Jurkat, Clone E6-1 (cell line): ENCODE results near the gene KCNIP3.

ENCODE experiments used
- DNase-seq: peaks from one replicate; pipeline ENCODE4 v3.0.0-alpha.2; 2011; ENCODE audit warnings: low read depth, low spot score
- H3K4me3 ChIP-seq: 2 replicates; pipeline ENCODE4 v1.5.1; 2011; ENCODE audit warnings: mild to moderate bottlenecking, low read length, control low read depth, moderate library complexity

Gene KCNIP3

DNA sequence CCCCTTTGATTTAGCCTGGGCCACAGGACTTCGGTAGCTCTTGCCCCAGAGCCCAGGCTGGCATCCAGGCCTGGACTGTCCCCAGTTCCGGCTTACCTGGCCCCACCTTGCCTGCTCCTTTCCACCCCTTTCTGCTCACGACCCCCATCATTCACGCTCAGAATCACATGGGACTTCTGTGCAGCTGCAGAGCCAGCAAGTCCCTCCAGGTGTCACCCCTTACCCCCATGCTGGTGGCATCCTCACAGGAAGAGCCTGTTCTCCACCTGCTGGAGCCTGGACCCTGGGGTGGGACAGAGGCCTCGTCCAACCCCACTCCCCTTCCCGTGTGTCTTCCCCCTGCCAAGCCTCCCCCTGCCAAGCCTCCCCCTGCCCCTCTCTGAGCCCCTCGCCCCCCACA lies 7.9 kb upstream of the KCNIP3 start:
- H3K4me3 ChIP-seq = no peak overlapping the region
- DNase-seq = no peak

DNA sequence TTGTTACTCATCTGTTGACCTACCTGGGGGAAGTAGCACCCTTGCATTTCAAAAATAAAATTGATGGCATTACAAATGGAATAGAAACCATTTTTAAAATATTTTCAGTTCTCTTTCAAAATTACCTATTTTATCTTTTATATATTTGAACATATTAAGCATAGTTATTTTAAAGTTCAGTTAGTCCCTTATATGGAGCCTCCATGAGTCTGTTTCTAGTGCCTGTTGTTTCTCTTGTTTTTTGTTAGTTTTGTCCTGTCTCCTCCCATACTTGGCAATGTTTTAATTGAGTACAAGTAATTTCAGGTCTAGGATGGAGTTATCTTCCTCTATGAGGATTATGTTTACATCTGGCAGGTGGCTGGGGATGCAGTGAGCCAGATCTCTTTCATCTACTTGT lies 5.9 kb upstream of the KCNIP3 start:
- DNase-seq = no peak
- no peak overlapping the region for H3K4me3 ChIP-seq

DNA sequence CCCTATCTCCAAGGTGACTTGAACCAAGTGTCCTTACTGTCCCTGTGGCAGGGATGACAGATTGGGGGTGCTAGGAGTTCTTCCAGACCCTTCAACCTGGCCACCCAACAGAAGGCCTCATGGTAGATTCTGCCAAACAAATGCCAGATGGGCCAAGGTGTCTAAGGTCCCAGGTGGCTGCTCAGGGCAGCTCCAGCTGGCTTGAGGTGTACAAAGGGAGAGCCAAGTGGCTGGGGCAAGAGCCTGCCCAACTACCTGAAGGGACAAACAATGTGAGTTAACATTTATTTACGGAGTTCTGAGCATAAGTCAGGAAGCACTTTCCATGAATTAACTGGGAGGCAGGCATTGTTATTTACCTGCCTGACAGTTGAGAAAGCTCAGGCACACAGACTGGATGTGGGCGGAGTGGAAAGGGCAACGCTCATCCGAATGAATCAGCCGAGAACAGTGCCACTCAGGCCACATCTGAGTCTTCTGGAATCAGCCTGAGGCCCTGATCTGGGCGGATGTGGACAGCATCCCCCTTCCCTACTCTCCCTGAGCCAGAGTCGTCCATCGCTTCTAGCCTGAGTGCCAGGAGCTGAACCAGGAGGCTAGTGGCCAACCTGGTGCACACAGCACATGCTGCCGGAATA lies 4.4 kb upstream of the KCNIP3 start:
- DNase-seq = no peak

DNA sequence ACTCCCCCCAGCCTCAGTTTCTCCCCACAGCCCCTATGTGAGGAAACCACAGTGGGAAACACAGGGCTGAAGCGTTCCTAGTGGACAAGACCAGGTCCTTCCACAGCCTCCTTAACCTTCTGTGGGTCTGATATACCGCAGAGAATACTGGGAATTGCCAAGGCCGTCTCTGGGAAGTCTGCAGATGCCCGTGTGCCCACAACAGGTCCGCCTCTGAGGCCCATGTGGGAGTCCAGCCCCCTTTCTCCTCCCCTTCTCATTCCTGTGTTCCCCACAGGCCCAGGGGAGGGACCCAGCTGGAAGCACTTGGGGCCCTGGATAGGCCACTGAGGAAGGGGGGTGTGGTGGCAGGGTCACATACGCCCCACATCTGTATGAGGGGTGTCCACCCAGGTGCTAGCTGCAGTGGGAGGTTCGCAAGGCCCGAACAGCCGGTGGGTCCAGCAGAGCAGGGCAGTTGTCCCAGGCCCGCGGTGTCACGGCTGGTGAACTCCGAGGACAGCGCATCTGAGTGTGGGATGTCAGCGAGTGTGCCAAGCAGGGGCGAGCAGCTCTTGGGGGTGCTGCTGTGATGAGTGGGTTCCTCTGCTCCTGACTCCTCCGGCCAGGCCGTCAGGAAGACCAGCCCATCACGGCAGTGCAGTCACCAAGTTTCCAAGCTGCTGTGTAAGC lies 2.4 kb upstream of the KCNIP3 start:
- H3K4me3 ChIP-seq = no peak overlapping the region
- DNase-seq = no peak

More for the DNA sequence above, 4.4 kb upstream of the KCNIP3 start:
- no peak overlapping the region for H3K4me3 ChIP-seq

DNA sequence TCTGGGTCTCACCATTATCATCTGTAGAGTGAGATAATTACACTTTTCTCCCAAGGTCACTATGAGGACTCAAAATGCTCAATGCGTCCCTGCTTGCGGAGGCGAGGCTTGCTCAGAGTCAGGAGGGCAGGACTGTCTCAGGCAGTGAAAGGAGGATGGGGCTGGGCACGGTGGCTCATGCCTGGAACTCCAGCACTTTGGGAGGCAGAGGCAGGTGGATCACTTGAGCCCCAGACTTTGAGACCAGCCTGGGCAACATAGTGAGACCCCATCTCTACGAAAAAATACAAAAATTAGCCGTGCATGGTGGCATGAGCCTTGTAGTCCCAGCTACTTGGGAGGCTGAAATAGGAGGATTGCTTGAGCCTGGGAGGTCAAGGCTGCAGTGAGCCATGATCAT lies 1.8 kb upstream of the KCNIP3 start:
- no peak for DNase-seq
- H3K4me3 ChIP-seq = no peak overlapping the region

DNA sequence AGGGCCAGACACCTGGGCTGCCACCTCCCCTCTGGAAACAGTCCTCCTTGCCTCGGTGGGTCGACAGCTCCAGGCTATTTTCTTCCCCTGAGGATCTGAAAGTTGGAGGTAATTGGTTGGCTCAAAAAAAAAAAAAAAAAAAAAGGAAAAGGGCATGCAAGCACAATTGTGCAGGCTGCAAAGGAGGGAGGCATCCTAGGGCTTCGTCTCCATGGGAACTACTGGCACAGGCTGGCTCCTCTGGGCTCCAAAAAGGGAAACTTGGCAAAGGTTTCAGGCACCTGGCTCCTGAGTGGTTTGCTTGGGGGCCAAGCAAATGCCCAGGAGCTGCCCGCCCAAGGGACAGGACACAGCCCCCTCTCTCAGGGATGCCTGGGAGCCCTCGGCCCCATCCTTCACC lies 1.1 kb upstream of the KCNIP3 start:
- DNase-seq = no peak
- H3K4me3 ChIP-seq = no peak overlapping the region

DNA sequence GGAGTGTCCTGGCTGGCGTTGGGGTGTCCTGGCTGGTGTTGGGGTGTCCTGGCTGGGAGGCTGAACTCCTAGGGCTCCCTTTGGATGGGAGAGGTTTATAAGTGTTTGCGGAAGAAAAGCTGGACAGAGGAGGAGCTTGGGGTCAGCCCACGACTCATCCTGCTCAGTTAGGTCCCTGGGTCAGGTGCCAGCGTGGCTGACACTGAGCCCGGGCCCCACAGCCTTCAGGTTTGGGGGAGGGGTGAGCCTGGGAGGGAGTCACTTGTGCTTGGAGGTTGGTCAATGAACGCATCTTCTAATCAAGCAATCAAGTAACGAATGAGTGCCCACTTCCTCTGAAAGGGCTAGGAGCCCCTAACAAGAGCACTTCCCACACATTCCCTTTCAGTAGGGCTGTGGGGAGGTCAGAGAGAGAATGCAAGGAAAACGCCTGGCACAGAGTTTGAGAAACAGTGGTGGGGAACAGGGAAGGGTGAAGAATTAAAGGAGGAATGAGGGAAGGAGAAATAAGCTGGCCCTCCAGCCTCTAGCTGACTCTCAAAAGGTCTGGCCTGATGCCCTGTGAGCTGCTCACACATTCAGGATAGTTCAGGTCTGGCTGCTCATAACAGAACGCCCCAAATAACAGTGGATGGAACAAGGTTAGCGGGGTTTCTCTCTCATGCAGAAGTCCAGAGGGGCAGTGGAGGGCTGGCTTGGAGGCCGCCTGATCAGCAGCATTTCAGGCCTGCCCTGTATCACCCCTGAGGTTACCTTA lies 670 bp downstream of the KCNIP3 start:
- H3K4me3 ChIP-seq = peak overlapping the region; percentile 53
- DNase-seq = no peak

GRCh38 chr2:95298486-95299111 lies 1.5 kb downstream of the KCNIP3 start:
- H3K4me3 ChIP-seq = no peak overlapping the region
- no peak for DNase-seq

DNA sequence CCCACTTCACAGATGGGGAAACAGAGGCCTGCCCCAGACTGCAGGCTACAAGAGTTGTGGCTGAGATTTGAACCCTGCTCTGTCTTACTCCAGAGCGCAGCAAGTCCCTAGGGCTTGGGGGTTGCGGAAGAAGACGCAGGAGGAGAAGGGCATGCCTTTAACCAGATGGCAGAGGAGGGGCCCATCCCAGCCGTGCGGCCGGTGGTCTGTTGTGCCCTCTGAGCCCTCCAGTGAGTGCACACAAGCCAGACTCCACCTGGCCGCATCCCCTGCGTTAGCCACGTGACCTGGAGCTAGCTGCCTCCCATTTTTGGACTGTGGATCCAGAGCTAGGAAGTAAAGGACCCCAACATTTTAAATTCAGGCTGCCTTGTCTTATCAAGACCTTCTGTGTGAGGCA lies 2.8 kb downstream of the KCNIP3 start:
- no peak for DNase-seq
- no peak overlapping the region for H3K4me3 ChIP-seq

GRCh38 chr2:95300450-95300849 lies 3.3 kb downstream of the KCNIP3 start:
- DNase-seq = peak; percentile 57
- H3K4me3 ChIP-seq = no peak overlapping the region

GRCh38 chr2:95301186-95301585 lies 4.0 kb downstream of the KCNIP3 start:
- no peak overlapping the region for H3K4me3 ChIP-seq
- no peak for DNase-seq

- DNase-seq = no peak
- no peak overlapping the region for H3K4me3 ChIP-seq
These were observed 4.9 kb downstream of the KCNIP3 start for GRCh38 chr2:95301876-95302641.

GRCh38 chr2:95303191-95303919 lies 6.2 kb downstream of the KCNIP3 start:
- no peak for DNase-seq
- no peak overlapping the region for H3K4me3 ChIP-seq

DNA sequence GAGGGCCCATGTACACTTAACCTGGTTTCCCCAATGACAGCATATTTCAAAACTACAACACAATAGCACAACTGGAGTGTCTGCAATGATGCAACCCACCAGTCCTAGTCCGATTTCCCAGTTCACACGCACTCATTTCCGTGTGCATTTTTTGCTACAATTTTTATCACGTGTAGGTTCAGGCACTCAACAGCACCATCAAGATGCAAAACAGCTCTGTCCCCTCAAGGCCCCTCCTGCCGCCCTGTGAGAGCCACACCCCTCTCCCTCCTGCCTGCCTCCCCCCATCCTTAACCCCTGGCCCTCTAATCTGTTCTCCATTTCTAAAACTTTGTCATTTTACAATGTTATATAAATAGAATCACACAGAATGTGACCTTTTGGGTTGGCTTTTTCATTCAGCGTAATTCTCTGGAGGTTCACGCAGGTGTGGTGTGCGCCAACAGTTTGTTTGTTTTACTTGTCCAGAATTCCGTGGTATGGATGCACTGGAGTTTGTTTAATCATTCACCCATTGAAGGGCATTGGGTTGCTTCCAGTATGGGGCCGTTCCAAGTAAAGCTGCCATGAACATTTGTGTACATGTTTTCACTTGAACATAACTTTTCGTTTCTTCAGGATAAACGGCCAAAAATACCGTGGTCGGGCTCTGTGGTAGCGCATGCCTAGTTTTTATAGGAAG lies 8.4 kb downstream of the KCNIP3 start:
- no peak for DNase-seq

DNA sequence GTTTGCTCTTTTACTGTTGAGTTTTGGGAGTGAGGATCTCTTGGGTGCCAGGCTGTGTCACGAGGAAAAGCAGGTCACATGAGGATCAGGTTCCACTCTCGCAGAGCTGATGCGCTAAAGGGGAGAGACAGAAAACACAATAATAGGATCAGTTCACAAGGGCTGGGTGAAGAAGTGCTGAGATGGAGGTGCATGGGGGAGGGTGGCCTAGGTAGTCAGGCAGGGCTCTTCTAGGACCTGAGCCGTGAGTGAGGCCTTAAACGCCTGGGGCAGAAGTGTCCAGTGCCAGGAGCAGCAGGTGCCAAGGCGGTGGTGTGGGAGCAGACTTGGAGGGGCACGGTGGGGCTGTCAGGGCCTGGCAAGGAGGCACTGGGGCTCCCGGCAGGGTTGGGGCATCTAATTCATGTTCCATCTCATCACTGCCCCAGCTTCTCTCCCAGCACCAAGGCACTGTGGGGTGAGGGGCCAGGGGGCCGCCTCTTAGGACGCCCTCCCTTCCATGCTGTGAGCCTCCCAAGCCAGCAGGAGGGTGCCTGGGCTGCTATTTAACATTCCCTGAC lies 9.3 kb downstream of the KCNIP3 start:
- no peak for DNase-seq

More for the DNA sequence above, 8.4 kb downstream of the KCNIP3 start:
- no peak overlapping the region for H3K4me3 ChIP-seq

DNA sequence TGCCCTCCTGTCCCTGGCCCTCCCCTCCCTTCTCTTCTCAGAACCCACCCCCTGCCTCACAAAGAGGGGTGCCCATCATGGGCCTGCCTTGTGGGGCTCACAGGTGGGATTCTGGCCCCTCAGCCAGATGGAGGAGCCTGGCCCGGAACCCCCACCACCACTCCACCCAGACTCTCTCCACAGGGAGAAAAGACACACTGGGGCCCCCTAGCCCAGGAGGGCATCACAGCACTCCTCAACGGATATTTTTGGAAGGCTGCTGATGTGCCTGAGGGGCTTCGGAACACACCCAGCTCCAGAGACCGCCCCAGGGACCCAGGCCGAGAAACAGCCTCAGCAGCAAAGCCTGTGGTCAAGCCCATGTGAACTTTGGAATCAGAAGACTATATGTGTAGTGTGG lies 9.9 kb downstream of the KCNIP3 start:
- DNase-seq = no peak
- no peak overlapping the region for H3K4me3 ChIP-seq

More for the DNA sequence above, 9.3 kb downstream of the KCNIP3 start:
- H3K4me3 ChIP-seq = no peak overlapping the region

- H3K4me3 ChIP-seq = no peak overlapping the region
- no peak for DNase-seq
These were observed 10.7 kb downstream of the KCNIP3 start for GRCh38 chr2:95307878-95308277.
